Measurements from ENCODE around the gene SGCD. TPM values are rescaled to one million over a fixed set of nuclear protein-coding genes. Genes with fewer than 3 reads are reported as not detected.

SGCD gene
- total RNA-seq, 2 experiments from 2014 or later, result not detected

- no peaks in the 10 kb centered on the region for H3K27me3 ChIP-seq (ENCODE audit: control insufficient read depth in 1 of 2, insufficient read depth in 2 of 2, low read length in 2 of 2)
- H3K9me3 Mint-ChIP-seq, result peaks cover 17% of the 10 kb centered on the region
- TF ChIP-seq, protein P1, sequence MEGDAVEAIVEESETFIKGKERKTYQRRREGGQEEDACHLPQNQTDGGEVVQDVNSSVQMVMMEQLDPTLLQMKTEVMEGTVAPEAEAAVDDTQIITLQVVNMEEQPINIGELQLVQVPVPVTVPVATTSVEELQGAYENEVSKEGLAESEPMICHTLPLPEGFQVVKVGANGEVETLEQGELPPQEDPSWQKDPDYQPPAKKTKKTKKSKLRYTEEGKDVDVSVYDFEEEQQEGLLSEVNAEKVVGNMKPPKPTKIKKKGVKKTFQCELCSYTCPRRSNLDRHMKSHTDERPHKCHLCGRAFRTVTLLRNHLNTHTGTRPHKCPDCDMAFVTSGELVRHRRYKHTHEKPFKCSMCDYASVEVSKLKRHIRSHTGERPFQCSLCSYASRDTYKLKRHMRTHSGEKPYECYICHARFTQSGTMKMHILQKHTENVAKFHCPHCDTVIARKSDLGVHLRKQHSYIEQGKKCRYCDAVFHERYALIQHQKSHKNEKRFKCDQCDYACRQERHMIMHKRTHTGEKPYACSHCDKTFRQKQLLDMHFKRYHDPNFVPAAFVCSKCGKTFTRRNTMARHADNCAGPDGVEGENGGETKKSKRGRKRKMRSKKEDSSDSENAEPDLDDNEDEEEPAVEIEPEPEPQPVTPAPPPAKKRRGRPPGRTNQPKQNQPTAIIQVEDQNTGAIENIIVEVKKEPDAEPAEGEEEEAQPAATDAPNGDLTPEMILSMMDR (IDR thresholded peaks at IDR 0.05), result no peak
- H3K27ac Mint-ChIP-seq, result no peak overlapping the region
- CTCF ChIA-PET, result no interaction called here
- intact Hi-C loops (cut with DNase I, micrococcal nuclease), result no loop called here
- no peak overlapping the region for H3K27ac ChIP-seq (ENCODE audit: low read depth in 1 of 2, low read length in 2 of 2)
- H3K4me1 ChIP-seq (ENCODE audit: insufficient read depth, low read length), result no peaks in the 10 kb centered on the region
- DNase-seq (no peak), ATAC-seq (ENCODE audit: poor library complexity) (no peak)
- no peaks in the 10 kb centered on the region for H3K36me3 Mint-ChIP-seq (ENCODE audit: low read depth)
- POLR2A ChIA-PET, result no interaction called here
- H3K4me3 ChIP-seq (ENCODE audit: low read length), result no peak overlapping the region
- H3K27me3 Mint-ChIP-seq, result peaks cover 4% of the 10 kb centered on the region
- peaks cover 5 to 12% of the 10 kb centered on the region in 2 experiments for H3K9me3 ChIP-seq (ENCODE audit: control insufficient read depth in 1 of 2, insufficient read depth in 1 of 2, low read length in 2 of 2)
- H3K4me1 Mint-ChIP-seq (ENCODE audit: low read depth), result no peaks in the 10 kb centered on the region
- H3K36me3 ChIP-seq (ENCODE audit: insufficient read depth, low read length), result no peaks in the 10 kb centered on the region
- no peak overlapping the region for H3K4me3 Mint-ChIP-seq
These were observed 159.7 kb downstream of the SGCD start for GRCh38 chr5:156486394-156487238.

- Histone ChIP-seq H3K4me3 (ENCODE audit: low read length) (no peak overlapping the region), H3K36me3 (ENCODE audit: insufficient read depth, low read length) (no peaks in the 10 kb centered on the region), H3K27ac (ENCODE audit: low read depth in 1 of 2, low read length in 2 of 2) (no peak overlapping the region), H3K4me1 (ENCODE audit: insufficient read depth, low read length) (no peaks in the 10 kb centered on the region), H3K27me3 (ENCODE audit: control insufficient read depth in 1 of 2, insufficient read depth in 2 of 2, low read length in 2 of 2) (no peaks in the 10 kb centered on the region), H3K9me3 (ENCODE audit: control insufficient read depth in 1 of 2, insufficient read depth in 1 of 2, low read length in 2 of 2) (peaks cover 5 to 6% of the 10 kb centered on the region in 2 experiments)
- TF ChIP-seq, protein P1 (IDR thresholded peaks at IDR 0.05), result no peak
- ChIA-PET POLR2A (no interaction called here), CTCF (no interaction called here)
- intact Hi-C loops (cut with DNase I, micrococcal nuclease), result no loop called here
- Mint-ChIP-seq H3K4me1 (ENCODE audit: low read depth) (no peaks in the 10 kb centered on the region), H3K4me3 (no peak overlapping the region), H3K9me3 (peaks cover 15% of the 10 kb centered on the region), H3K36me3 (ENCODE audit: low read depth) (no peaks in the 10 kb centered on the region), H3K27ac (no peak overlapping the region), H3K27me3 (peaks cover 10% of the 10 kb centered on the region)
- ATAC-seq (ENCODE audit: poor library complexity) (no peak), DNase-seq (no peak)
These were observed 164.8 kb downstream of the SGCD start for GRCh38 chr5:156491766-156492165.

- no peaks in the 10 kb centered on the region for H3K36me3 Mint-ChIP-seq (ENCODE audit: low read depth)
- no peaks in the 10 kb centered on the region for H3K9me3 ChIP-seq (ENCODE audit: control insufficient read depth in 1 of 2, insufficient read depth in 1 of 2, low read length in 2 of 2)
- no peak overlapping the region for H3K27ac Mint-ChIP-seq
- DNase-seq (no peak), ATAC-seq (ENCODE audit: poor library complexity) (no peak)
- ChIA-PET POLR2A (no interaction called here), CTCF (no interaction called here)
- H3K4me1 Mint-ChIP-seq (ENCODE audit: low read depth), result no peaks in the 10 kb centered on the region
- H3K36me3 ChIP-seq (ENCODE audit: insufficient read depth, low read length), result no peaks in the 10 kb centered on the region
- H3K27ac ChIP-seq (ENCODE audit: low read depth in 1 of 2, low read length in 2 of 2), result no peak overlapping the region
- intact Hi-C loops (cut with DNase I, micrococcal nuclease), result no loop called here
- H3K4me3 Mint-ChIP-seq, result no peak overlapping the region
- H3K27me3 Mint-ChIP-seq, result peaks cover 12% of the 10 kb centered on the region
- no peaks in the 10 kb centered on the region for H3K4me1 ChIP-seq (ENCODE audit: insufficient read depth, low read length)
- H3K4me3 ChIP-seq (ENCODE audit: low read length), result no peak overlapping the region
- no peaks in the 10 kb centered on the region for H3K9me3 Mint-ChIP-seq
- H3K27me3 ChIP-seq (ENCODE audit: control insufficient read depth in 1 of 2, insufficient read depth in 2 of 2, low read length in 2 of 2), result peaks cover 0 to 6% of the 10 kb centered on the region in 2 experiments
- TF ChIP-seq, protein P1 (IDR thresholded peaks at IDR 0.05), result no peak
These were observed 169.3 kb downstream of the SGCD start for GRCh38 chr5:156496291-156496690.

Data from CD4-positive, alpha-beta T cell (primary cell).